ENCODE results near the gene LMO7.

The LMO7 gene

DNA sequence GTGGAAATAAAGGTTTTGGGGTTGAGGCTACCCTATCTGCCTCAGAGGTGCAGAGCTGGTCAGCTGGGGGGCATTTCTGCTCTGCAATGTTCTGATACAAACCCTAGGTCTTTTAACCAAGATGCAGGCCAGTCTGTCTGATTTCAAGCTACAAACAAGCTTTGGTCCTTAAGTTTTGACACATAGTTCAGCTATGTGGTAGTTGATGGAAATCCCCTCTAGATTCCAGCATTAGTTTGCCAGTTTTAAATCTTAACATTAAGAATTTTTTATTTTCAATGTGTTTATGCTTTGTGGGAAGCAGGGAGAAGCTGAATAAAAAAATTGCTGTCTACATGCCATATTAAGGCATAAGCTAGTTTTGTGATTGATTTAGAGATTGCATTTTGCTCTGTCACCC is 225.7 kb downstream of the LMO7 start:
- Histone ChIP-seq H3K9ac (ENCODE audit: low read length) (no peak overlapping the region), H4K20me1 (ENCODE audit: insufficient read depth, low read length) (no peaks in the 10 kb centered on the region), H3K27me3 (ENCODE audit: insufficient read depth, low read length) (no peaks in the 10 kb centered on the region), H3K9me3 (ENCODE audit: low read length) (no peaks in the 10 kb centered on the region), H3K79me2 (ENCODE audit: insufficient read depth, low read length) (no peaks in the 10 kb centered on the region), H3F3A (ENCODE audit: insufficient read depth, low read length) (no peaks in the 10 kb centered on the region), H3K9me2 (ENCODE audit: low read depth, low read length) (no peaks in the 10 kb centered on the region), H3K4me1 (ENCODE audit: insufficient read depth, low read length, severe bottlenecking) (no peaks in the 10 kb centered on the region), H3K27ac (ENCODE audit: low read depth, low read length, poor library complexity, severe bottlenecking) (no peak overlapping the region), H2AFZ (ENCODE audit: low read length) (no peak overlapping the region), H3K4me2 (ENCODE audit: low read length) (no peak overlapping the region), H3K4me3 (ENCODE audit: low read depth, low read length, poor library complexity, severe bottlenecking) (no peak overlapping the region), H3K36me3 (ENCODE audit: insufficient read depth, low read length) (peaks cover 9% of the 10 kb centered on the region; the same call in 1 of the 2 replicates)
- TF ChIP-seq CTCF (IDR thresholded peaks at IDR 0.05; ENCODE audit: low read length) (no peak), EZH2 (IDR thresholded peaks at IDR 0.05; ENCODE audit: borderline replicate concordance, low read length) (no peak)

DNA sequence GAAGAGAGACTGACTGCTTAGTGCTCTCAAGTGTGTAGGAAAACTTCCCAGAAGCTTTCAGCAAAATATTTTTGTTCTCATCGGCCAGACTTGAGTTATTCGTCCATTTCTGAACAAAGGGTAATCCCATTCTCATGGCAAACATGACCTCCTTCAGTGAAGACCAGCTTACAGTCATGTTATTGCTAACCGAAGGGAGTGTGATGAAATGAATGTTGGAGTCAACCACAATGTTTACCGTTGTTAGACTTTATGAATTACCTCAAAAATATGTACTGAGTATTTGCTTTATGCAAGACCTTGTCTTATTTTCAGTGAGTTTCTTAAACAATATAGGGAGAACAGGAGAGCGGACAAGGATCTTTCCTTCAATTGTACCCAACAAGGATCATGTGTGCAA is 228.6 kb downstream of the LMO7 start:
- H3K27me3 ChIP-seq (ENCODE audit: insufficient read depth, low read length), result no peaks in the 10 kb centered on the region
- H3F3A ChIP-seq (ENCODE audit: insufficient read depth, low read length), result no peaks in the 10 kb centered on the region
- H4K20me1 ChIP-seq (ENCODE audit: insufficient read depth, low read length), result no peaks in the 10 kb centered on the region
- no peaks in the 10 kb centered on the region for H3K36me3 ChIP-seq (ENCODE audit: insufficient read depth, low read length)
- no peak overlapping the region for H2AFZ ChIP-seq (ENCODE audit: low read length)
- no peak overlapping the region for H3K4me3 ChIP-seq (ENCODE audit: low read depth, low read length, poor library complexity, severe bottlenecking)
- no peak overlapping the region for H3K9ac ChIP-seq (ENCODE audit: low read length)
- H3K27ac ChIP-seq (ENCODE audit: low read depth, low read length, poor library complexity, severe bottlenecking), result no peak overlapping the region
- no peaks in the 10 kb centered on the region for H3K9me2 ChIP-seq (ENCODE audit: low read depth, low read length)
- H3K4me1 ChIP-seq (ENCODE audit: insufficient read depth, low read length, severe bottlenecking), result no peaks in the 10 kb centered on the region
- no peaks in the 10 kb centered on the region for H3K9me3 ChIP-seq (ENCODE audit: low read length)
- H3K79me2 ChIP-seq (ENCODE audit: insufficient read depth, low read length), result no peaks in the 10 kb centered on the region
- TF ChIP-seq EZH2 (IDR thresholded peaks at IDR 0.05; ENCODE audit: borderline replicate concordance, low read length), result no peak
- no peak for TF ChIP-seq CTCF (IDR thresholded peaks at IDR 0.05; ENCODE audit: low read length)
- no peak overlapping the region for H3K4me2 ChIP-seq (ENCODE audit: low read length)

- Histone ChIP-seq H3K9me3 (ENCODE audit: low read length) (no peaks in the 10 kb centered on the region), H3K27ac (ENCODE audit: low read depth, low read length, poor library complexity, severe bottlenecking) (no peak overlapping the region)
Measured at GRCh38 chr13:75867379-75868117, 231.4 kb downstream of the LMO7 start.

More at GRCh38 chr13:75867379-75868117, 231.4 kb downstream of the LMO7 start:
- Histone ChIP-seq H3K36me3 (ENCODE audit: insufficient read depth, low read length) (no peaks in the 10 kb centered on the region), H3K79me2 (ENCODE audit: insufficient read depth, low read length) (no peaks in the 10 kb centered on the region), H3K4me1 (ENCODE audit: insufficient read depth, low read length, severe bottlenecking) (peaks cover 14% of the 10 kb centered on the region), H3K27me3 (ENCODE audit: insufficient read depth, low read length) (0 out of 2 replicates have a peak, but pooled peaks cover 3% of the 10 kb centered on the region), H2AFZ (ENCODE audit: low read length) (no peak overlapping the region), H3K9me2 (ENCODE audit: low read depth, low read length) (no peaks in the 10 kb centered on the region), H3F3A (ENCODE audit: insufficient read depth, low read length) (no peaks in the 10 kb centered on the region), H3K4me2 (ENCODE audit: low read length) (no peak overlapping the region), H4K20me1 (ENCODE audit: insufficient read depth, low read length) (no peaks in the 10 kb centered on the region), H3K9ac (ENCODE audit: low read length) (no peak overlapping the region), H3K4me3 (ENCODE audit: low read depth, low read length, poor library complexity, severe bottlenecking) (no peak overlapping the region)
- no peak for TF ChIP-seq EZH2 (IDR thresholded peaks at IDR 0.05; ENCODE audit: borderline replicate concordance, low read length)
- no peak for TF ChIP-seq CTCF (IDR thresholded peaks at IDR 0.05; ENCODE audit: low read length)
